HG03280 (cell line): ENCODE measurements around the gene TFR2.

ENCODE experiments used
- ATAC-seq: cut with Tn5 transposase; IDR thresholded peaks from one replicate; pipeline ENCODE4 v1.9.1; 2021; ENCODE audit warnings: mild to moderate bottlenecking, moderate library complexity; ENCODE audit not compliant: unreplicated experiment

The TFR2 gene

DNA sequence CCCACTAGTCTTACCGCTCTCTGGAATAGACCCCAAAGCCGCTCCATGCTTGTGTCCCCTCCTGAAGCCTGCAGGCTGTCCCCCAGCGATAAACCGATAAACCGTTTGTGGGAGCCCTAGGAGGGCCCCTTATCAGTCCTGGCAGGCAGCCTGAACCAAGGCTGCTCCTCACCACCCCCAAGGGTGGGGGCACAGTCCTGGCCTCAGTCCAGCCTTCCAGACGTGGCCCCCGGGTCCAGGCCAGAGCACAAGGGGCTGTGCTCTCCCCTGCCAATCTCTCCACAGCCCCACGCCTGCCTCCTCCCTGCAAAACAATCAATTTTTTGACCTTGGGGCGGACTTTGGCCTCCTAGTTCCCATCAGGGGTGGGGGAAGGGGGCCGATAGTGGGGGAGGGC lies at the start of gene TFR2:
Gene TFR2 (minus strand): TSS at position 90 of the 397 bp plus-strand sequence. CDS start 43 bp downstream, at position 47.
- ATAC-seq = no peak

DNA sequence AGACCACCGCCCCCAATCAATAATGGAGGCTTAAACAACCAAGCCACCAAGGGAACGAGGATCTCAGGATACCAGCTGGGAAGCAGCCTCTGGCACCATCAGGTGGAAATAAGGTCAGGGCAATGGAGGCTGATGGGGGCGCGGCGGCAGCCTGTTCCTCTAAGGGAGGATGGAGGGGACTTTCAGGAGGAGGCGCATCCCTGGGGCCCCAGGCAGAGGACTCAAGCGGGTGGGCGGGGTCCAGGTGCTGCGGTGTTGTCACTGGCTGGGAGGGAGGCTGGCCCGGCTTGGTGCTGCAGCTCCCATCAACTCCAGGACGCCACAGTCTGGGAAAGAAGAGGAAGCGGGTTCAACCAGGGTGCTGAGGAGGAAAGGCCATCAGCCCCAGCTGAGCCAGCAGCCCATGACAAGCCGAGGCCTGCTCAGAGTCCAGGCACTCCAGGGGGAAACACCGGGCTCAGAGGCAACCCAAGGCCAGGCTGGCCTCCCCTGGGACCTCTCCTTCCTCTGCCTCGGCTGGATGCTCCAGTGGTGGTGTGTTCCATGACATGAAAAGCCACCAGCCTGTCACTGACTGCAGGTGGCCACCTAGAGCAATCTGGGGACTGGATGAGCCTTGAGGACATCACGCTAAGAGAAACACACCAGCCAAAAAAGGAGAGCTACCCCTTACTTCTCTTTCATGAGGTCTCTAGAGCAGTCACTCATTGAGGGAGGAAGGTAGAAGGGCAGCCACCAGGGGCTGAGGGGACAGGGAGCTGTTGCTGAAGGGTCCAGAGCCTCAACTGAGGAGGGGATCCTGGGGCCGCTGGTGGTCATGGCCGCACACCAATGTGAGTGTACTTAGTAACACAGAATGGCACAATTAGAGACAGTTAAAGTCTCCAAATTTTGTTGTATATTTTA lies 48.1 kb upstream of the TFR2 start:
- ATAC-seq = no peak

DNA sequence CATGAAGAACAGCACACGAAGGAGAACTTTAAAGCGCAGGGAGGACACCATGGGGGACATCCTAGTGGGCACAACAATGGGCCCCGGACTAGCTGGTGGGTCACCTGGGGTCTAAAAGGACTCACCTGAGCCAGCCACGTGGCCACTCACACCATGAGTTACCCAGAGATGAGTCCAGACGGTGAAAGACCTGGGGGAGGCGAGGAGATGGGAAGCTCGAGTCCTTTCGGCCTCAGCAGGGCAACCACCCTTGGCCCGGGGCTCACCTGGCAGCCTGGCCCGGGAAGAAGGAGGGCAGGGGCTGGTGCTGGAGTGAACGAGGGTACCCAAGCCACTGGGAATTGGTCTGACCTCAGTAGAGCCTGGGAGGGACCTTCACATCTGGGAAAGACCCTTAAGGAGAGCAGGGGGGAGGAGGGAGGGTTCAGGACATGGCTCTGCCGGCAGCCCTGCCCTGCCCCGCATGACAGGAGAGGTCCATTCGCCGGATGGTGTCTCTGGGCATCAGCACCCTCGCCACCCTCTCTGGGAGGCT lies 47.0 kb upstream of the TFR2 start:
- ATAC-seq = no peak

DNA sequence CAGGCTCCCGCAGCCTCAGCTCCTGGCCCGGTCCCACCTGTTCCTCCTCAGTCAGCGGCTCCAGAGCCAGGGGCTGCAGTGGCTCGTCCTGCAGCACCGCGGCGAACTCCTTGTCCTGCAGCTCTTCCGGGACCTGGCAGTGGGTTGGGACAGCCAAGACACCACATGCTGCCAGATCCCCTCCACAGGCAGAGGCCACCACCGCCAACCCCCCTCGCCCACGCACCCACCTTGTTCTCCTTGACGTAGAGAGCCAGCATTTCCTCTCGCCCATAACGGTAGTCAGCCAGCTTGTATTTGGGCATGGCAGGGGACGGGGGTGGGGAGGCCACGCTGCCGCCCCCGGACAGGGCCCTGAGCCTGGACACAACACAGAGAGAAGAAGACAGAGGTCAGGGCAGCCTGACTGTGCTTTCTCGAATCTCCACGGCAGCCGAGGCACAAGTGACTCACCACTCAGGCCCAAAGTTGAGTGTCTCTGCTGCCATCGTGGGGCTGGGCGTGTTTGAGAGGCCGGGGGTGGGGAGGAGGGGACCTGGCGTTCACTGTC lies 46.5 kb upstream of the TFR2 start:
- no peak for ATAC-seq

DNA sequence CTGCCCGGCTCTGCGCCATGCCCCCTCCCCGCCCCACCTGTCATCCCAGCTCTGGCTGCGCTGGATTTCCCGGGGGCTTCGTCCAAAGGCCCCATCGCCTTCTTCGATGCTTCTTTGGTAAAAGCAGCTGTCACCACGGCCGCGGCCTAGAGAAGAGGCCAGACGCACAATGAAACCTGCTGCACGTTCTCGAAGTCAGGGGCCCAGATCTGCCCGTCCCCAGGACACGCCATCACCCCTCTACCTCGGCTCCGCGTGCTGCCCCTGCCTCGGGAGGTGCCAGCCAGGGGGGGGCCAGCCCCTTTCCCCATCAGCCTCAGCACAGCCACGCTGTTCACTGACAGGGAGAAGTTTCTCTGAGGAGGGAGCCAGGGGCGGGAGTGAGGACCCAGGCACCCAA lies 45.9 kb upstream of the TFR2 start:
- ATAC-seq = no peak

DNA sequence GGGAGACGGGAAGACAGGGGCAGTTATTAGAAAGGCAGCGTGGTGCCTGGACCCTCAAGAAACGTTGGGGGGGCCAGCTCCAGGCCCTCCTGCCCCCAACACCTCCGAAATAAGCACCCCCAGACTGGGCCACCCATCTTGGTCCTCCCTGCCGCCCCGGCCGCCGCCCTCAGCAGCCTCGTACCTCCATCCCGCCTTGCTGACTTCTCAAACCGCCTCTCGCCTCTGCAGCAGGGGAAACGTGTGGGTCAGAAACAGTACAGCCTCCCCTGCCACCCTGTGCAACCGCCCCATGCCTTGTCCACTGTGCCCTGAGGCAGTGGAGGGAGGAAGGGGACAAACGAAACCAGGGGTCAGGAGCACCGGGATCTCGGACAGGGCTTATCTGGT lies 45.5 kb upstream of the TFR2 start:
- ATAC-seq = no peak

DNA sequence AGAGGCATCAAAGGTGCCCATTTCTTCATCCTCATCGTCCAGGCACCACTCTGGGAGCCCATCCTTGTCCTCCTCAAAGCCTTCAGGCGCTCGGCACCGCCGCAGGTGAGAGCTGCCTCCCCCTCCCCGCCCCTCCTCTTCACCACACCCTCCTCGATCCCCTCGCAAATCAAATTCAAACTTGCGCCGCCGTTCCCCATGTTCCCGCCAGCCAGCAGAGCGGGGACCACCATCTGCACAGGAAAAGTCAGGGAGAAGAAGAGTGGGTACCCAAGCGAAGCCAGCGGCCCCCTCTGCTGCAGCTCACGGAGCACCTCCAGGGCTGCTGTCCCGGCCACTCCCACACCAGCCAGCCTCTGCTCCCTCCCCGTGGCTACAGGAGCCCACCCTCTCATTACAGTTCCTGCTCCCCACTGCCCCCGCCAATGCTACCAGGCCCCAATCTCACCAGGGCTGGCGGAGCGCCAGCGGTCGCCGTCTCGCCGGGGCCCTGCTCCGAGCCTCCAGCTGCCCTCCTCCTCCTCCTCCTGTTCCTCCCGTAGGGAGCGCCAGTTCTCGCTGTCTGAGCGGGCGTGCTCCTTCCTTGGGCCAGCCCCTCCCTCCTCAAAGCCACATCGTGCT lies 45.0 kb upstream of the TFR2 start:
- ATAC-seq = no peak

DNA sequence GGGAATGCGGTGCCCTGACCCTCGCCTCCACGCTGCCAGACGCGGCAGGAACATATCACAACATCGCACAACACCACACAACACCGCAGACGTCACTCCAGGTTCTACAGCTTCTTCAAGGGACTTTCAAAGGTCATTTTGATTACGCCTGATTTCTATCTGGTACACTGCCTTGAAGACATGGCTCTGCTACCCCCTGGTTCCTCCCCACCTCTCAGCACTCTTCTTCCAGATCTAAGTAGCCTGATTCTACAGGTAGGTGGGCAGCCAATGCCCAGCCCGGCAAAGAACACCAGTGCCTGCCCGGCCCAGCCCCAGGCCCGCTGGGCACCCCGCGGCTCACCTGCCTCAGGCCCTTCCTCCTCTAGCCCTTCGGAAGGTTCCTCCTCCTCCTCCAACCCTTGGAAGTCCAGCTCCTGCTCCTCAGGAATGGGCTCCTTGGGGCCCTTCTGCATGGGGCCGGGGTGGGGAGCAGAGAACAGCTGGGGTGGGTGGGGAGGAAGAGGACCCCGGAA lies 44.3 kb upstream of the TFR2 start:
- no peak for ATAC-seq

DNA sequence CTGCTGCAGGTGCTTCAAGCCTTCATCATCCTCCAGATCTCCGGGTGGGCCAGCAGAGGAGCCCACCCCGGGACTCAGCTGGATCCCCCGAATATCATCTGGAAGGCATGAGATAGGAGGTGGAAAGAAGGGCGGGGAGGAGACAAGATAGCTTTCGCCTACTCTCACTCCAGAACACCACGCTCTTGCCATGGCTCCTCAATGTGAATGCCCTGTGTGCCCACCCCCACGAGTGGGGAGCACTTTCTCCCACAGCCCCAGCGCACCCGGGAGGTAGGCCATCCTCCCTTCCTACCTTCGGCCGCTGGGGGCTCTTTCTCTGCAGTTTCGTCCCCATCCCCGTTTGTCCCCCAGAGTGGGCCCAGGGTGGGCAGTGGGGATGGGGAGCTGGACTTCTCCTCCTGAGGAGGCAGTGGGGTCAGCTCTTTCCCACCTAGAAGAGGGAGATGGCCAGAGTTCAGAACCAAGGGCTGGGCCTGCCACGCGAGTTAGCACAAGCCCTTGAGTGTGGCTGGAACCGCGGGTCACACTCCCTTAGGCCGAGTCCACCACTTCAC lies 43.8 kb upstream of the TFR2 start:
- ATAC-seq = no peak

DNA sequence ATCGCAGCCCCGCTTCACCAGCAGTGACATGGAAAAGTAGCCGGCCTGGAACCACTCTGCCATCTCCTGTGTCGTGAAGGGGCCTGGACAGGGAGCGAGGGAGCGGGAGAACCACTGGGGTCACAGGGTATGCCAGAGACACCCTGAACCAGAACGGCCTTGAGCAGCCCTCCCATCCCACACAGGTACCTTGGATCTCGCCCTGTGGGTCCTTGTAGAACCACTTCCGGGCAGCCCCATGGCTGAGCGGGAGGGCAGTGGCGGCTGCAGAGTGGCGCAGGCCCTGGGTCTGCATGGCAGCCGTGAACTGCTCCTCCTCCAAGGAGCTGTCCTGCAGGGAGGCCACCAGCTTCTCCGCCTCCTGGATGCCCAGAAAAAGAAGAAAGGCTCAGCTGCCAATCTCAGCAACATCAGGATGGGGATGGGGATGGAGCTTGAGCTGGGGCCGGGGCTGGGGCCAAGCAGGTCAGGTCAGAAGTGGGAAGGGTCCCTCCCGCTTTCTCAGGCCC lies 43.2 kb upstream of the TFR2 start:
- no peak for ATAC-seq

DNA sequence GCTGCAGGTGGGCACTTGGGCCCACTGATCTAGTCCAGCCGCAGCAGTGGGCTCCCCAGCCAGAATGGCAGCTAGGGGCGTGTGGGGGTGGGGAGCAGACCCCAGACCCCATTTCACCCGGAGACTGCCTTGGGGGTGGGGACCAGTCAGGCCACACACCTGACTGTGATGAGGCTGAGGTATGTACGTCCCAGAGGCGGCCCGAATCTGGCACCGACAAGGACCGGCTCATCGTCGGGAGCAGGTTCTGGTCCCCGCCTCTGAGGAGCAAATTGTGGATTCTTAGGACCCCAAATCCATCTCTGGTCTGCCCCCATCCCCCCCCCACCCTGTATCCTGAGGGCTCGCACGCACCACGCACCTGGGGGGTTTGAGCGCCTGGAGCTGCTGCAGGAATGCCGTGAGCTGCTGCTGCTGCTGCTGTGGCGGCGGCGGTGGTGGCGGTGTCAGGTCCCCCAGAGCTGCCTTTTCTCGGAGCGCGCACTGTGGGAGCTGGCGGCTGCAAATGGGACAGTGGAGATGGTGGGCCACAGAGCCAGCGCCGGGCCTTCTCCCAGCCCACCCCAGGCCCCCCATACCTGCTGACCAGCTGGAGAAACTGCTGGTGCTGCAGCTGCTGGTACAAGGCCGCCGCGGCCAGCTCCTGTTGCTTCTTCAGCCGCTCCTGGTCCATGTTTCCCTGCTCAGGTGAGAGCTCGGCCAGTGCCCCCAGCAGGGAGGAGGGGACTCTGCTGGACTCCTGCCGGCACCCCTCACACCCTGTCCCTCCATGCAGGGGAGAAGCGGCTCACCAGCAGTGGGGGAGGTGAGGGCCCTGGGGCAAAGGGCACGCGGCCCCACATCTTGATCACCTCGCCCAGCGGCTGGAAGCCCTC lies 42.5 kb upstream of the TFR2 start:
- ATAC-seq = no peak

DNA sequence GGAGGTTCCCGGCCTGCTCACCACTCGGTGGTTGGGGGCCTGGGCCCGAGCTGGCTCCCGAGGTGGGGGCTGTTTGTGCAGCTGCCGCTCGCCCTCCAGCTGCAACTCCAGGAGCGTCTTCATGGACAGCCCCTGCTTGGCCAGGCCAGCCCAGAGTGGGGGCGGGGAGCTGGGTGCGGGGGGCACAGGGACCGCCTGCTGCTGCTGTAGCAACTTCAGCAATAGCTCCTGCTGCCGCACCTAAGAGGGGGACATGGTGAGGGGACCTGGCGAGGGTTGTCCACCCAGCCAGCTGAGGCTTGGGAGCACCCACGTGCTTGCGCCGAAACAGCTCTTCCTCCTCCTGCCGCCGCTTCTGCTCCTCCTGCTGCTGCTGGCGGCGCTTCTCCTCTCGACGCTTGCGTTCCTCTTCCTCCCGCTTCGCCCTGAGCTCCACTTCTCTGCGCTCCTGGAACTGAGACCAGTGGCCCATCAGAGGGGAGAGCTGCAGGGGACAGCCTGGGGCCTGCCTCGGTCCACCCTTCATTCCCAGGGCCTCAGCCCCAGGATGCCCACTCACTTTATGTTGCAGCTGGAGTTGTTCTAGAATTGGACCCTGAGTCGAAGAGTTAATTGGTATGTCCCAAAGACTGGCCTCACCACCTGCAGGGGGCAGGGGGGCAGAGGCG lies 41.8 kb upstream of the TFR2 start:
- ATAC-seq = no peak

DNA sequence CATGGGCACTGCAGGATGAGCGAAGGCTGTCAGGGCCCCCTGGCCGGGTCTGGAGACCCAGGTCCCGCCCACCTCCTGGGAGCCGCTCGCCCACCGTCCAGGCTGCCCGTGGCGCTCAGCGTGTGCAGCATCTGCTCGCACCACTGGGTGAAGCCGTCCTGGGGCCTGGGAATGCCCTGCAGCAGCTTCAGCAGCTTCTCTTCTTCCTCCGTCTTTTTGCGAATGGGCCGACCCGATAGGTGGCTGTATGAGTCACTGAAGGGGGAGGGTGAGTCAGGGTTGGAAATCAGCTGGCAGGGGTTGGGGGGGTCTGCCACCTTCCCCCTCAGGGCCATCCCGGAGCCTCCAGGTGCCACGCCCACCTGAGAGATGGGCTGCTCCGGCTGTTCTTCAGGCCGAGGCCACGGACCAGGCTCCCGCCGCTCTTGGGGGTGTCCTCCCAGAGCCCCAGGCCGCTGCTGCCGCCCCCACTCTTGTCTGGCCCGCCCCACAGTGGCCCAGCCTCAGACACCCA lies 40.9 kb upstream of the TFR2 start:
- no peak for ATAC-seq

DNA sequence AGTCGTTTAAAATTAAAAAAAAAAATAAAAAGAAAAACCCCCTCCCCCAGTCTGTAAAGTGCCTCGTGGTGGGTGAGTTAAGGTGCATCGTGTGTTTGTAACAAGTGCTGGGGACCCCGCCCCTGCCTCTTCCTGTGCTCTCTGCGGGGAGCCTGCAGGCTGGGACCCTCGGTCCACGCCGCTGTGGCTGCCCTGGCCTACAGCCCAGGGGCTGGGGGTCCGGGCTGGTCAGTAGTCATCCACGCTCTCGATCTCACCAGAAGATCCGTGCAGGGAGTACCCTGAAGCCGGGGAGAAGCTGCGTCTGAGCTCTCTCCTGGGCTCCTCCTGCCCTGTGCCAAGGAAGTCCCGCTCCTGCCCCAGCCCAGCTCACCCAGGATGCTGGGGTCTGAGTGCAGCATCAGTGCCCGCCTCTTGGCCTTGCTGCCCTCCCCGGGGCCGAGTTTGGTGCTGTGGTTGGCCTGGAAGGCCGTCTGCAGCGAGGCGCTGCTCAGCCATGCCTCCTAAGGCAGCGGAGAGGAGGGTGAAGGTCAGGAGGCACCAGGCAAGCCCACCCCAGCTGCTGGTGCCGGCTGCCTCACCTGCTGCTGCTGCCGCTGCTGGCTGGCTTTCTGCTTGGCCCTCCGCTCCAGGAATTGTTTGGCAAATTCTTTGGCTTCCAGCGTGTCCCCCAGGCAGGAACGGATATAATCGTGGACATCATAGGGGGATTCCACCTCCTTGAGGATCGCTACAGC lies 40.3 kb upstream of the TFR2 start:
- ATAC-seq = no peak

DNA sequence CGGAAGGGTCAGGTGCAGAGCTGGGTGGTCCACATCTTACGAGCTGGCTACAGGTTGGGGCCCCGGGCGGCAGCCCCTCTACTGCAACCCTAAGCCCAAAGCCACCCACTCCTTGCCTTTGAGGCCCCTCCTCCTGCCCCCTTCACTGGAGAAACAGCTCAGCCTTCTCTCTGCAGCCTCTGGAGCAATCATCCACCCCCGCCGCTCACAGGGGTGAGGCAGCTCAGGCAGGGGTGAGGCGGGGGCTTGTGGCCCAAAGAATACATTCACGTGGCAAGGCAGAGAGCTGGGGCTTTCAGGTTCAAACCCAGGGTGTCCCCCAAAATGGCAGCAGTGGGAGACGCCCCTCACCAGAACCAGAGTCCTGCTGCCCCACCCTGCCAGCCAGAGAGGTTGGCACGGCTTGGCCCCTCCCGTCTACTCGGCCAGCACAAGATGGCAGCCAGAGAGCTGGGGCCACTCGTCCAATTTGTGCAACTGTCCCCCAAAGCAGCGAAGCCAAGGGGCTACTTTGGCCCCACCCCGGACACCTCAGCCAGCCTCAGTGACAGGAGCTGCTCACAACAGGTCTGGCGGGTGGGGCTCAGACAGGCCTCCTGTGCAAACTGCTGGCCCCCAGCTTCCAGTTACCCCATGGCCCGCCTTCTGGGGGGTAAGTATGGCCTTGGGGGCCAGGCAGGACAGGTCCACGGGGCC lies 39.4 kb upstream of the TFR2 start:
- ATAC-seq = no peak

DNA sequence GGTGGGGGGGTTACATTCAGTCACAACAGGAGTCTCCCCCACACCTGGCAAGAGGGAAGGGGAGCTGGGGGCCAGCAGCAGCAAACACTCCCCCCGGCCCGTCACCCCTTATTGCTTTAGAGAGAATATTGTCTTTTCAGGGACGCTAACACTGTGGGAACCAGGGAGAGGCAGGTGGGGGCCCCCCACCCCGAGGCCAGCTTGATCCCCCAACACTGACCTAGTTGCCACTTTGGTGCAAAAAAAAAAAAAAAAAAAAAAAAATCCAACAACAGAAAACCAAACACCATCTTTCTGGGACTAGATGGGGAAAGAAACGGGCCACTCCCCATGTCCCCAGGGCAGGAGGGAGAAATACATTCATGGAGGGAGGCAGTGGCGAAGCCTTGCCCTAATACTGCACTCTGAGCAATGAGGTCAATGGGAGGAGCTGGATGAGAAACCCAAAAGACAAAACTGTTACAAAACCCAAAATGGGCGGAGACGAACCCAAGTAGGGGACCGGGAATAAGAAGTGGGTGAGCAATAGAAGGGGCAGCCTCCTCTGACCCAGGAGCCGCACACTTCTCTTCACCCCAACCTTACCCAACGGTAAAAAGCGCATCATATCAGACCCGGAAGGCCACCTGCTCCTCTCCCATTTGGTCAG lies 38.7 kb upstream of the TFR2 start:
- no peak for ATAC-seq

DNA sequence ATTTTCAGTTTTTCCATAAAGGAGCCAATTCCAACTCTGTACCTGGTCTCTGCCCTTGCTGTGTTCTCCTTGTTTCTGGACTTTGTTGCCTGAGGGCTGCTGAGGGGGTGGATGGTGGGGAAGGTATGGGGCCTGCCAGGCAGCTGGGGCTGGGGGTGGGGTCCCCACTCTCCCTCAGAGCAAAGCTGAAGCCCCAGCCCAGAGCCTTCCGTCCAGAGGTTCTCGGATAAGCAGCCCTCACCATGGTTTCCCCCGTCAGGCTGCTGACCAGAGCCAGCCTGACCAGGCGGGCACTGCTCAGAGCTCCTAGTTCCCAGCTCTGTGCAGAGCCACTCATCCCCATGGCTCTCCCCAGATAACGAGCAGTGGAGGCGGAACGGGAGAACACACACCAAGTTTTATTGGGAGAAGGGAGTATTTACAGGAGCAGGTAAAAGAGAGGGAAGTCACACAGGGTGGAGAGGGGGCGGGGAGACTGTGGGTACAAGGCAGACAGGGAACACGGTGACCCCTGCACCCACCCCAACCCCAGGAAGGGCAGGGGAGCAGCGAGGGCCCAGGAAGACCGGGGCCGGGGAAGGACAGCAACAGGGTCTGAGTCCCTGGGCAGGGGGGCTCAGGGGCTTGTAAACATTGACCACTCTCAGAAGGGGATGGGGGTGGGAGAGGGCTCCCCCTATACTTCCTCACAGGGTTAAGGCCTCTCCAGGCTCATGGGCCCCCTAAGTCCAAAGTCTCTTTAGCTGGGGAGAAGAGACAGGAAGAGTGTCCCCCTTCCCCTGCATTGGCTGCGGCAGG lies 38.0 kb upstream of the TFR2 start:
- no peak for ATAC-seq
